ENCODE results near the gene RAB7B. TPM values are rescaled to one million over a fixed set of nuclear protein-coding genes. Genes with fewer than 3 reads are reported as not detected.
A peak's percentile ranks its signal among the peaks of the same experiment; 100 is the strongest.

Gene RAB7B
- total and polyA plus RNA-seq, 2 of the 13 experiments (the other 11 are each of a cell fraction or from before 2014, with no cell fraction given): 0.05 to 0.46 TPM

GRCh38 chr1:206005778-206006180 lies 2.6 kb upstream of the RAB7B start:
- peaks cover 0 to 10% of the 10 kb centered on the region in 2 experiments; a peak in 3 of 5 replicates for H3K27me3 ChIP-seq (ENCODE audit: control insufficient read depth in 1 of 2, insufficient read depth in 2 of 2, low read length in 2 of 2)
- TF ChIP-seq TCF7L2 (IDR thresholded peaks at IDR 0.05; ENCODE audit: low read depth, low read length): no peak
- TF ChIP-seq, protein P1, sequence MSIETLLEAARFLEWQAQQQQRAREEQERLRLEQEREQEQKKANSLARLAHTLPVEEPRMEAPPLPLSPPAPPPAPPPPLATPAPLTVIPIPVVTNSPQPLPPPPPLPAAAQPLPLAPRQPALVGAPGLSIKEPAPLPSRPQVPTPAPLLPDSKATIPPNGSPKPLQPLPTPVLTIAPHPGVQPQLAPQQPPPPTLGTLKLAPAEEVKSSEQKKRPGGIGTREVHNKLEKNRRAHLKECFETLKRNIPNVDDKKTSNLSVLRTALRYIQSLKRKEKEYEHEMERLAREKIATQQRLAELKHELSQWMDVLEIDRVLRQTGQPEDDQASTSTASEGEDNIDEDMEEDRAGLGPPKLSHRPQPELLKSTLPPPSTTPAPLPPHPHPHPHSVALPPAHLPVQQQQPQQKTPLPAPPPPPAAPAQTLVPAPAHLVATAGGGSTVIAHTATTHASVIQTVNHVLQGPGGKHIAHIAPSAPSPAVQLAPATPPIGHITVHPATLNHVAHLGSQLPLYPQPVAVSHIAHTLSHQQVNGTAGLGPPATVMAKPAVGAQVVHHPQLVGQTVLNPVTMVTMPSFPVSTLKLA (IDR thresholded peaks at IDR 0.05): 0 out of 2 replicates have a peak, but pooled peaks have one; percentile 13
- TF ChIP-seq ZFP36L1 (CRISPR knock-in tag; IDR thresholded peaks at IDR 0.05): no peak
- in situ Hi-C loops (cut with HindIII; ENCODE audit: extremely low pct_ligation_motif_present, low pct_unique_long_range_greater_than_20kb) (no loop called here), intact Hi-C loops (cut with micrococcal nuclease; ENCODE audit: unreplicated experiment) (no loop called here)
- CTCF ChIA-PET (ENCODE audit: low intra/inter-chr PET ratio, low total read pairs): no interaction called here
- no peaks in the 10 kb centered on the region for H4K20me1 ChIP-seq (ENCODE audit: insufficient read depth, low read length)
- H3K9me3 ChIP-seq (ENCODE audit: low read length): no peaks in the 10 kb centered on the region
- ATAC-seq (no peak), FAIRE-seq (no peak), DNase-seq (ENCODE audit: low spot score) (no peak)
- no peak overlapping the region for H3K4me2 ChIP-seq (ENCODE audit: low read depth, low read length)
- 19% methylated on average over 8 of the region's 8 CpGs for WGBS (ENCODE audit: low lambda C conversion rate)
- no peak overlapping the region for H3K9ac ChIP-seq (ENCODE audit: insufficient read depth, low read depth, low read length)
- no peaks in the 10 kb centered on the region for H3K36me3 ChIP-seq (replicated peaks in 1 of 2; ENCODE audit: control insufficient read depth in 1 of 2, insufficient read depth in 2 of 2, low read length in 2 of 2)
- H3K79me2 ChIP-seq (ENCODE audit: insufficient read depth, low read length): no peaks in the 10 kb centered on the region
- H3K4me3 ChIP-seq (replicated peaks in 1 of 3; ENCODE audit: insufficient read depth in 1 of 3, low read depth in 2 of 3, low read length in 3 of 3): no peak overlapping the region
- H3K27ac ChIP-seq (ENCODE audit: extremely low read length, insufficient read depth, low read length): no peak overlapping the region
- no TSS peak for BruUV-seq (replicated peaks)
- POLR2A ChIA-PET: no interaction called here
- H2AFZ ChIP-seq (ENCODE audit: low read length): no peak overlapping the region
- H3K4me1 ChIP-seq (ENCODE audit: insufficient read depth, low read length): peaks cover 6% of the 10 kb centered on the region

- FAIRE-seq (no peak), DNase-seq (ENCODE audit: low spot score) (no peak), ATAC-seq (no peak)
- intact Hi-C loops (cut with micrococcal nuclease; ENCODE audit: unreplicated experiment): no loop called here
- Histone ChIP-seq H3K27me3 (ENCODE audit: control insufficient read depth in 1 of 2, insufficient read depth in 2 of 2, low read length in 2 of 2) (peaks cover 0 to 10% of the 10 kb centered on the region in 2 experiments; a peak in 3 of 5 replicates), H2AFZ (ENCODE audit: low read length) (no peak overlapping the region), H3K4me1 (ENCODE audit: insufficient read depth, low read length) (peaks cover 6% of the 10 kb centered on the region), H3K4me2 (ENCODE audit: low read depth, low read length) (no peak overlapping the region), H3K27ac (ENCODE audit: extremely low read length, insufficient read depth, low read length) (no peak overlapping the region), H4K20me1 (ENCODE audit: insufficient read depth, low read length) (no peaks in the 10 kb centered on the region), H3K9ac (ENCODE audit: insufficient read depth, low read depth, low read length) (no peak overlapping the region), H3K9me3 (ENCODE audit: low read length) (no peaks in the 10 kb centered on the region), H3K4me3 (replicated peaks in 1 of 3; ENCODE audit: insufficient read depth in 1 of 3, low read depth in 2 of 3, low read length in 3 of 3) (no peak overlapping the region), H3K79me2 (ENCODE audit: insufficient read depth, low read length) (no peaks in the 10 kb centered on the region), H3K36me3 (replicated peaks in 1 of 2; ENCODE audit: control insufficient read depth in 1 of 2, insufficient read depth in 2 of 2, low read length in 2 of 2) (no peaks in the 10 kb centered on the region)
- CTCF ChIA-PET (ENCODE audit: low intra/inter-chr PET ratio, low total read pairs): no interaction called here
- in situ Hi-C loops (cut with HindIII; ENCODE audit: extremely low pct_ligation_motif_present, low pct_unique_long_range_greater_than_20kb): no loop called here
- TF ChIP-seq RBAK (CRISPR knock-in tag; IDR thresholded peaks at IDR 0.05) (no peak), ZNF670 (CRISPR knock-in tag; IDR thresholded peaks at IDR 0.05; ENCODE audit: borderline replicate concordance) (no peak), EHMT2 (IDR thresholded peaks at IDR 0.05; ENCODE audit: borderline replicate concordance, low read depth, low read length) (no peak), ZNF333 (CRISPR knock-in tag; IDR thresholded peaks at IDR 0.05; ENCODE audit: borderline replicate concordance) (no peak), KDM5A (IDR thresholded peaks at IDR 0.05; ENCODE audit: borderline replicate concordance, low read length) (no peak), ZNF567 (CRISPR knock-in tag; IDR thresholded peaks at IDR 0.05; ENCODE audit: borderline replicate concordance) (no peak), ASH2L (IDR thresholded peaks at IDR 0.05; ENCODE audit: insufficient read length, low read depth, low read length) (no peak), ZNF331 (CRISPR knock-in tag; IDR thresholded peaks at IDR 0.05) (no peak)
- TF ChIP-seq, protein P2, sequence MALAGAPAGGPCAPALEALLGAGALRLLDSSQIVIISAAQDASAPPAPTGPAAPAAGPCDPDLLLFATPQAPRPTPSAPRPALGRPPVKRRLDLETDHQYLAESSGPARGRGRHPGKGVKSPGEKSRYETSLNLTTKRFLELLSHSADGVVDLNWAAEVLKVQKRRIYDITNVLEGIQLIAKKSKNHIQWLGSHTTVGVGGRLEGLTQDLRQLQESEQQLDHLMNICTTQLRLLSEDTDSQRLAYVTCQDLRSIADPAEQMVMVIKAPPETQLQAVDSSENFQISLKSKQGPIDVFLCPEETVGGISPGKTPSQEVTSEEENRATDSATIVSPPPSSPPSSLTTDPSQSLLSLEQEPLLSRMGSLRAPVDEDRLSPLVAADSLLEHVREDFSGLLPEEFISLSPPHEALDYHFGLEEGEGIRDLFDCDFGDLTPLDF (CRISPR knock-in tag; IDR thresholded peaks at IDR 0.05): no peak
- POLR2A ChIA-PET: no interaction called here
- no TSS peak for BruUV-seq (replicated peaks)
- WGBS (ENCODE audit: low lambda C conversion rate): 58% methylated on average over 7 of the region's 7 CpGs
Observed at GRCh38 chr1:206005234-206005633, 2.0 kb upstream of the RAB7B start.
